Hypothalamus (tissue), 51 donors: ENCODE measurements around the gene ZNF280B.
"Not testable (repeated sequence)": the region's sequence is repeated elsewhere in the genome, so short reads cannot be mapped to it uniquely, and the experiment has no call there.

Experiments used
- DNase-seq, 51 donors: peaks; one replicate each; lab custom pipeline; 2025; lab: John Stamatoyannopoulos, UW

ZNF280B gene

GRCh38 chr22:22535662-22536061, 27.1 kb upstream of the ZNF280B start:
- no peak for DNase-seq

DNA sequence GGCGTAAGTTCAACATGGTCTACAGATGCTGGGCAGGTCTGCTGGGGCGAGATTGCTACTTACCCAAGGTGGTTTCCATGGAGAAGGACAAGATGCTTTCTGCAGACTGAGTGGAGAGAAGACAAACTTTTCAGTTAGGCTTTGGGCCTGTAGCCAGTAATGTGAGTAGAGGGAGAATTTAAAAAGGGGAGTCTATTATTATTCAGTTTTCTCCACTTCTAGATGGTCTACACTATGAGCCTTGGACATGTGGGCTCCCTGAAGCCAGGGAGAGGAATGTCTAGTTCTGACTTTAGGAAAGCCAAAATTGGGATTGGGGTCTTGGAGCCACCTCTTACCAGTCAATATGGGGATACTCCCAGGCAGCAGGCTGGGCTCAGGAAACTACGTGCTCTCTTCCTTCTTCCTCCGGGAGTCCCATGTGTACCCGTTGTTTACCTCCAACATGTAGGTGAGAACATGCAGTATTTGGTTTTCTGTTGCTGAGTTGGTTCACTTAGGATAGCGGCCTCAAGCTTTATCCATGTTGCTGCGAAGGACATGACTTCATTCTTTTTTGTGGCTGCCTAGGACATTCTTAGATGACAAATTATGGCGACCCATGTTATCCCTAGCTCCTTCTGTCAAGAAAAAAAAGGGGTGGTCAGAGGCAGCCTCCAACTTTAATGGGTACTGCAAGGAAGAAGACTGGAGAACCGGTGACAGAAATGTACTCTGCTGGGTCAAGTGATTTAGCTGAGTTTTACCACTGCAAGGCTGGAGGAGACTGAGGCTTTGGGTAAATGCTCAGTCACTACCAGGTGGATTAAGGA, 26.3 kb upstream of the ZNF280B start:
- DNase-seq: no peak

DNA sequence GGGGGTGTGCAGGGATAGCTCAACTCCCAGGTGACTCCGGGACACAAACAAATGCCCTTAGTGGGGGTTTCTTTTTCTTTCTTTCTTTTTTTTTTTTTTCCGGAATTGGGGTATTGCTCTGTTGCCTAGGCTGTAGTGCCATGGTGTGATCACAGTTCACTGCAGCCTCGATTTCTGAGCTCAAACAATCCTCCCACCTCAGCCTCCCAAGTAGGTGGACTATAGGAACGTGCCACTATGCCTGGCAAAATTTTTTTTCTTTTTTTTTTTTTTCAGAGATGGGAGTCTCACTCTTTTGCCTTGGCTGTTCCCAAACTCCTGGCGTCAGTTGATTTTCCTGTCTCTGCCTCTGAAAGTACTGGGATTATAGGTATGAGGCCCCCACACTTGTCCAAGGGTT, 25.3 kb upstream of the ZNF280B start:
- DNase-seq: no peak

- no peak for DNase-seq
These were observed 24.9 kb upstream of the ZNF280B start for GRCh38 chr22:22533417-22533816.

DNA sequence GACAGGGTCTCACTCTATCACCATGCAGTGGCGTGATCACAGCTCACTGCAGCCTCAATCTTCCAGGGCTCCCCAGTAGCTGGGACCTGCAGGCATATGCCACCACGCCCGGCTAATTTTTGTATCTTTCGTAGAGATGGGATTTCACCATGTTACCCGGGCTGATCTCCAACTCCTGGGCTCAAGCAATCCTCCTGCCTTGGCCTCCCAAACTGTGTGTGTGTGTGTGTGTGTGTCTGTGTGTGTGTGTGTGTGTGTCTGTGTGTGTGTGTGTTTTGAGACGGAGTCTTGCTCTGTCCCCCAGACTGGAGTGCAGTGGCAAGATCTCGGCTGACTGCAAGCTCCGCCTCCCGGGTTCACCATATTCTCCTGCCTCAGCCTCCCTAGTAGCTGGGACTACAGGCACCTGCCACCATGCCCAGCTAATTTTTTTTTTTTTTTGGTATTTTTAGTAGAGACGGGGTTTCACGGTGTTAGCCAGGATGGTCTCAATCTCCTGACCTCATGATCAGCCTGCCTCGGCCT, 24.1 kb upstream of the ZNF280B start:
- DNase-seq: not testable (repeated sequence)

GRCh38 chr22:22531770-22532546, 23.4 kb upstream of the ZNF280B start:
- no peak for DNase-seq

DNA sequence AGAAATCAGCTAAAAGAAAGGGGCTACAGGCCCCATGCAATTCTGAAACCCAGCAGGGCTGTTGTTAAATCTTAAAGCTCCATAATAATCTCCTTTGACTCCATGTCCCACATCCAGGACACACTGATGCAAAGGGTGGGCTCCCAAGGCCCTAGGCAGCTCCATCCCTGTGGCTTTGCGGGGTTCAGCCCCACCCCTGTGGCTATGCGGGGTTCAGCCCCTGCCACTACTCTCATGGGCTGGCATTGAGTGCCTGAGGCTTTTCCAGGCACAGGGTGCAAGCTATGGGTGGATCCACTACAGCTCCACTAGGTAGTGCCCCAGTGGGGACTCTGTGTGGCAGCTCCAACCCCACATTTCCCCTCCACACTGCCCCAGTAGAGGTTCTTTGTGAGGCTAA, 20.2 kb upstream of the ZNF280B start:
- DNase-seq: no peak

- DNase-seq: no peak
These were observed 18.8 kb upstream of the ZNF280B start for GRCh38 chr22:22527312-22527711.

GRCh38 chr22:22526125-22526912, 17.8 kb upstream of the ZNF280B start:
- DNase-seq: no peak

GRCh38 chr22:22523494-22523893, 15.0 kb upstream of the ZNF280B start:
- no peak for DNase-seq

DNA sequence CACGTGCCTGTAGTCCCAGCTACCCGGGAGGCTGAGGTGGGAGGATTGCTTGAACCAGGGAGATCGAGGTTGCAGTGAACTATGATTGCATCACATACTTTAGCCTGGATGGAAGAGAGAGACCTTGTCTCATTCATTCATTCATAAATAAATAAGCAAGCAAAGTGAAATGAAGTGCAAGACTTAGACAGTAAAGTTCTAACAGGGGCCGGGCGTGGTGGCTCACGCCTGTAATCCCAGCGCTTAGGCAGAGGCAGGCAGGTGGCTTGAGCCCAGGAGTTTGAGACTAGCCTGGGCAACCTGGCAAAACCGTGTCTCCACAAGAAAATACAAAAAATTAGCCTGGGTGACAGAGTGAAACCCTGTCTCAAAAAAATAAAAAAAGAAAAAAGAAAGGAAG, 13.1 kb upstream of the ZNF280B start:
- DNase-seq: no peak

DNA sequence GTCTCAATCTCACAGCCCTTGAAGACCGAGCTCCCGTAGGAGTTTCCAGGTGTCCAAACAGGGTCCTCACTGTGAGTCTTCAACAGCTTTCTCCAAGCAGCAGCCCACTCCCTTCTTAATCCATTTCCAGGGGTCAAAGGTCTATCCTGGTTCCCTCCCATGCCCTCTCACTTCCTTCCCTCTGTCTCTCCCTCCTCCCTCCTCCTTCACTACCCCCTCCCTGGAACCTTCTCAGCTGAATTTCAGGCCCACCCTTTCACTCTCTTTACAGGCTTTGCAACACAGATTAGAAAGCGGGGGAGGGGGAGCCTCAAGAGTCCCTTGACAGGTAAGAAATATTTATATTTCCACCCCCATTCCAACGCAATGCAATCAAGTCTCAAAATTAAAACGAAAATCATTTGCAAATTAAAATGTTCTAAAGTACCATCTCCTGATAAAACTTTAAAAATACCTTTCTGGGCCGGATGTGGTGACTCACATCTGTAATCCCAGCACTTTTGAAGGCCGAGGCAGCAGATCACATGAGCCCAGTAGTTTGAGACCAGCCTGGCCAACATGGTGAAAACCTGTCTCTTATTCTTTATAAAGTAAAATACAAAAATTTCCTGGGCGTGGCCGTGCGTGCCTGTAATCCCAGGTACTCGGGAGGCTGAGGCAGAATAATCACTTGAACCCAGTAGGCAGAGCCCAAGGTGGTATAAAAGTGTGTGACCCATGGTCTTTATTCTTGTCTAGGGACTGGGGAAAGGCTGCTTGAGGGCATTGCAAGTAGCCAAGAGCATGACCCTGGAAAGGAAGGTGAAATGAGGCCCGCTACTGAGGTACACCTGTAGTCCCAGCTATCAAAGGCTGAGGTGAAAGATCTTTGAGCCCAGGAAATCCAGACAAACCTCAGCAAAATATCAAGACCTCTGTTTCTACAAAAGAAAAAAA, 12.4 kb upstream of the ZNF280B start:
- no peak for DNase-seq

DNA sequence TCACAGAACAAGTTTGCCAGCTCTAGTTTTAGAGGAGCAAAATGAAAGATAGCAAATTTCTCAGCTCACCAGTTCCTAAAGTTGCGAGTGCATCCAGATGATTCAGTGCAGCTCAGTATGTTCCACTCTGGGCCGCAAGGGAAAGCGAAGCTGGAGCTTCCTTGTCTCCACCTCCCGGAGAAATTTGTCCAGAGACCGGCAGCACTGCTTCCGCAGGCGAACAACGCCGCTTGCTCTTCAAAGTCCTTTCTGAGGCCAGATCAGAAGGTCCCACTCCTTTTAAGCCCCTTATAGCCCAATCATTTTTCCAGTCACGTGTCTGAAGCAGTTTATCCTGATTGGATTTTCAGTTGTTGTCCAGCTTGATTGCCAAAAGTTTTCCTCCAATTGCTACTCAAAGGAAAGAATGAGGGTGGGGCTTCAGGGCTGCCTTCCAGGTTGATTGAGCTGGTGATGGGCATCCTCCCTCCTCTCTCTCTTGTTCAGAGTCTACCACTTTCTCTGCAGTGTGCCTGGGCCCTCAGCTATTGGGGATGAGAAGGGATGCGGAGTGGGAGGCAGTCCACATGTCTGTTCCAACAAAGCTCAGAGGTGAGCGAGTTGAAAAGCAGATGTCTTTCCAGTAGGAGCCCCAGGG, 11.6 kb upstream of the ZNF280B start, which contains the start of gene ZNF280A:
TSS of gene ZNF280A (minus strand) at position 251 of the 637 bp plus-strand sequence. CDS start 4,640 bp downstream, outside the sequence.
- DNase-seq: no peak

- DNase-seq: no peak
These were observed 11.0 kb upstream of the ZNF280B start for GRCh38 chr22:22519591-22519990.

DNA sequence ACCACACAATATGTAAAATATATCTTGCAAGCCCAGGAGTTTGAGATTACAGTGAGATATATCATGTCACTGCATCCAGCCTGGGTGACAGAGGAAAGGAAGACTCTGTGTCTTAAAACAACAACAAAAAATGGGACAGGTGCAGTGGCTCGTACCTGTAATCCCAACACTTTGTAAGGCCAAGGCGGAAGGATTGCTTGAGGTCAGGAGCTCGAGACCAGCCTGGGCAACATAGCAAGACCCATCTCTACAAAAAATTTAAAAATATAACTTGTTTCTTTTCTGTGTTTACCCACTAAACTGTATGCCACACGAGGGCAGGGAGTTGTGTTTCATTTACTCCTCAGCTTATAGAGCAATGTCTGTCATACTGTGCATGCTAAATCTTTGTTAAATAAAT, 8.4 kb upstream of the ZNF280B start:
- DNase-seq: no peak

- no peak for DNase-seq
These were observed 7.3 kb upstream of the ZNF280B start for GRCh38 chr22:22515890-22516289.

GRCh38 chr22:22514431-22514830, 5.9 kb upstream of the ZNF280B start:
- DNase-seq: not testable (repeated sequence)

GRCh38 chr22:22513619-22514018, 5.1 kb upstream of the ZNF280B start:
- no peak for DNase-seq

DNA sequence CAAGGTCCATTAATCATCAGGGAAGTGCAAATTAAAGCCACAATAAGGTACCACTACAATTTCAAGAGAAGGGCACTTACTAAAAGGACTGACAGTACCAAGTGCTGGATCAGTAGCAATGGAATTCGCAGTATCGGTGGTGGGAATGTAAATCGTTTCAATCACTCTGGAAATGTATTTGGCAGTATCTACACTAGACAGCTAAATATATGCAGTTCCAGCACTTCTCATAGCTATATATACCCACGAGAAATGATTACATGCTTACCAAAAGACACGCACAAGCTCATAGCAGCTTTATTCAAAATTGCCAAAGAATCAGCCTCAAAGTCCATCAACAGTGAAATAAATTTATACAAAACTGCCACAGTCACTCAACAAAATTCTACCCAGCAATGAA, 4.4 kb upstream of the ZNF280B start:
- DNase-seq: no peak
